KMS-11 (cell line): Measurements from ENCODE around the gene THAP2.
"Not testable (repeated sequence)": the region's sequence is repeated elsewhere in the genome, so short reads cannot be mapped to it uniquely, and the experiment has no call there.

Source experiments
- H2AFZ ChIP-seq: fragments of 200-600 bp; sonication (generic); 2 replicates; pipeline ENCODE4 v1.6.1; 2016; ENCODE audit warnings: antibody characterized with exemption, mixed run types, low read depth
- H3K27ac ChIP-seq: fragments of 200-600 bp; sonication (generic); 2 replicates; pipeline ENCODE4 v1.6.1; 2016; ENCODE audit warnings: mild to moderate bottlenecking, mixed run types
- H3K27me3 ChIP-seq: fragments of 200-600 bp; sonication (generic); 2 replicates; pipeline ENCODE4 v1.6.1; 2017; ENCODE audit warnings: mild to moderate bottlenecking, low read depth, mixed run types, moderate library complexity; ENCODE audit not compliant: insufficient read depth
- H3K36me3 ChIP-seq: fragments of 200-600 bp; sonication (generic); 2 replicates; pipeline ENCODE4 v1.6.1; 2017; ENCODE audit warnings: mild to moderate bottlenecking, mixed run types; ENCODE audit not compliant: insufficient read depth
- H3K4me1 ChIP-seq: fragments of 200-600 bp; sonication (generic); 2 replicates; pipeline ENCODE4 v1.6.1; 2016; ENCODE audit warnings: mild to moderate bottlenecking, low read depth, mixed run types; ENCODE audit not compliant: poor library complexity, severe bottlenecking
- H3K4me2 ChIP-seq: fragments of 200-600 bp; sonication (generic); 2 replicates; pipeline ENCODE4 v1.7.0; 2016; ENCODE audit warnings: mild to moderate bottlenecking, mixed run types
- H3K4me3 ChIP-seq: fragments of 200-600 bp; sonication (generic); IDR thresholded peaks from 2 replicates; pipeline ENCODE4 v1.6.1; 2017; ENCODE audit warnings: low read depth, low read length, mixed read lengths; ENCODE audit not compliant: insufficient read depth
- H3K79me2 ChIP-seq: fragments of 200-600 bp; sonication (generic); 2 replicates; pipeline ENCODE4 v1.6.1; 2016; ENCODE audit warnings: low read depth, mixed run types; ENCODE audit not compliant: insufficient read depth
- H3K9ac ChIP-seq: fragments of 200-600 bp; sonication (generic); 2 replicates; pipeline ENCODE4 v1.6.1; 2016; ENCODE audit warnings: mild to moderate bottlenecking, mixed run types
- H4K20me1 ChIP-seq: fragments of 200-600 bp; sonication (generic); 2 replicates; pipeline ENCODE4 v1.6.1; 2016; ENCODE audit warnings: mild to moderate bottlenecking, mixed run types; ENCODE audit not compliant: insufficient read depth
- TF ChIP-seq, protein P1 (sequence below): fragments of 200-600 bp; sonication (generic); conservative IDR thresholded peaks from 2 replicates; pipeline ENCODE4 v1.6.1; 2017; ENCODE audit warnings: low read depth, mild to moderate bottlenecking, antibody characterized with exemption, low read length, moderate library complexity, mixed read lengths

THAP2 gene

DNA sequence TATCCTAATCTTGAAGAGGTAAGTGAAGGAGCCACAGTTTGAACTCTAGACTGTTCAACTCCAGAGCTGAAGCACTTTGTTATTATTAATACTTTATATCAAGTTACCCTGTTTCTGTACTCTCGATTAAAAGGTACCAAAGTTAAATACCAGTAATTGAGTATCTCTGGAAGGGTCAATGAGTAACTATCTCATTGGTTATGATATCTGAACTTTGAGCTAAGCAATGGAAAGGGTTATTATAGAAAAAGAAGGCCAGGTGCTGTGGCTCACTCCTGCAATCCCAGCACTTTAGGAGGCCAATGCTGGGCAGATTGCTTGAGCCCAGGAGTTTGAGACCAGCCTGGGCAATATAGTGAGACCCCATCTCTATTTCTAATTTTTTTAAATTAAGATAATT, 31.7 kb downstream of the THAP2 start:
- Histone ChIP-seq H3K4me1 (peaks cover 41% of the 10 kb centered on the region), H2AFZ (no peak overlapping the region), H3K27ac (no peak overlapping the region), H3K9ac (no peak overlapping the region), H4K20me1 (no peaks in the 10 kb centered on the region), H3K4me2 (no peak overlapping the region), H3K36me3 (no peaks in the 10 kb centered on the region), H3K4me3 (no peak overlapping the region), H3K79me2 (no peaks in the 10 kb centered on the region), H3K27me3 (no peaks in the 10 kb centered on the region)
- TF ChIP-seq, protein P1, sequence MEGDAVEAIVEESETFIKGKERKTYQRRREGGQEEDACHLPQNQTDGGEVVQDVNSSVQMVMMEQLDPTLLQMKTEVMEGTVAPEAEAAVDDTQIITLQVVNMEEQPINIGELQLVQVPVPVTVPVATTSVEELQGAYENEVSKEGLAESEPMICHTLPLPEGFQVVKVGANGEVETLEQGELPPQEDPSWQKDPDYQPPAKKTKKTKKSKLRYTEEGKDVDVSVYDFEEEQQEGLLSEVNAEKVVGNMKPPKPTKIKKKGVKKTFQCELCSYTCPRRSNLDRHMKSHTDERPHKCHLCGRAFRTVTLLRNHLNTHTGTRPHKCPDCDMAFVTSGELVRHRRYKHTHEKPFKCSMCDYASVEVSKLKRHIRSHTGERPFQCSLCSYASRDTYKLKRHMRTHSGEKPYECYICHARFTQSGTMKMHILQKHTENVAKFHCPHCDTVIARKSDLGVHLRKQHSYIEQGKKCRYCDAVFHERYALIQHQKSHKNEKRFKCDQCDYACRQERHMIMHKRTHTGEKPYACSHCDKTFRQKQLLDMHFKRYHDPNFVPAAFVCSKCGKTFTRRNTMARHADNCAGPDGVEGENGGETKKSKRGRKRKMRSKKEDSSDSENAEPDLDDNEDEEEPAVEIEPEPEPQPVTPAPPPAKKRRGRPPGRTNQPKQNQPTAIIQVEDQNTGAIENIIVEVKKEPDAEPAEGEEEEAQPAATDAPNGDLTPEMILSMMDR, result no peak

DNA sequence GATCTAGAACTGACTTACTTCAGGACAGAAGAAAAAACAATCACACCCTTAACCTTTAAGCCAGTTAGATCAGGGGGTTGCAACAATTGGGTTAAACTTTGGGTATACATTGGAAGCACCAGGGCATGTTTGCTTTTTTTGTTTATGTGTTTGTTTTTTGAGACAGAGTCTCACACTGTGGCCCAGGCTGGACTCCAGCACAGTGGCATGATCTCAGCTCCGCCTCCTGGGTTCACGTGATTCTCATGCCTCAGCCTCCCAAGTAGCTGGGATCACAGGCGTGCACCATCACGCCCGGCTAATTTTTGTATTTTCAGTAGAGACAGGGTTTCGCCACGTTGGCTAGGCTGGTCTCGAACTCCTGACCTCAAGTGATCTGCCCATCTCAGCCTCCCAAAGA, 38.1 kb downstream of the THAP2 start:
- not testable (repeated sequence) for H3K36me3 ChIP-seq, H4K20me1 ChIP-seq, H3K4me2 ChIP-seq, H3K4me3 ChIP-seq, H3K27ac ChIP-seq, H2AFZ ChIP-seq, H3K4me1 ChIP-seq, H3K79me2 ChIP-seq, H3K9ac ChIP-seq, H3K27me3 ChIP-seq

DNA sequence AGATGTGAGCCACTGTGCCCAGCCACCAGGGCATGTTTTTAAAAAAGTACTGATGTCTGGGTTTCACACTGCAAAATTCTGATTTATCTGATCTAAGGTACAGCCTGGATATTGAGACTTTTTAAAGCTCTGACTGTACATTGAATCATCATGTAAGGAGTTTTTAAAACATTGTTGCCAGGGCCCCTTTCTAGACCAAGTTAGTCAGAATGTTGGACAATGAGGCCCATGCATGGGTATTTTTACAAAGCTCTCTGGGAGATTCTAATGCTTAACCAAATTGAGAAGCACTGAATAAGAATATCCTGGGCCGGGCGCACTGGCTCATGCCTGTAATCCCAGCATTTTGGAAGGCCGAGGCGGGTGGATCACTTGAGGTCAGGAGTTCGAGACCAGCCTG, 38.5 kb downstream of the THAP2 start:
- H3K27me3 ChIP-seq, result no peaks in the 10 kb centered on the region

DNA sequence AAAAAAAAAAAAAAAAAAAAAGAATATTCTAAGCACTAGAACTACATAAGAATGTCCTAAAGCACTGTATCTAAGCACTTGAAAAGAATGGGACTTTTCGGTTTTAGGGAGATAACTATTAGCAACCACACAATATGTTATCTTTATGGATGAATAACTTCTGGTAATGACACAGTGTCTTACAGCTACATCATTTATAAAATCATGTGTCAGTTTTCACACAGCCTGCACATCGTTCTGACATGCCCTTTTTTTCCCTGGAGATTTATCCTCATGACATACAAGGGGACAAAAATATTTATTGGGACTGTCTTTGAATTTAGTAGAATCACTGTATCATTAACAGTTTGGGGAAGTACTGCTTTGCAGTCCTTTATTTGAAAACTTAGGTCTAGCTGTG, 39.1 kb downstream of the THAP2 start:
- Histone ChIP-seq H3K27me3 (no peaks in the 10 kb centered on the region), H3K79me2 (no peaks in the 10 kb centered on the region), H3K4me1 (no peaks in the 10 kb centered on the region), H3K27ac (no peak overlapping the region), H3K4me2 (no peak overlapping the region), H3K36me3 (no peaks in the 10 kb centered on the region), H3K4me3 (no peak overlapping the region), H2AFZ (no peak overlapping the region), H4K20me1 (no peaks in the 10 kb centered on the region), H3K9ac (no peak overlapping the region)
- TF ChIP-seq, protein P1, result no peak

More for the DNA sequence above, 38.5 kb downstream of the THAP2 start:
- H3K27ac ChIP-seq, result no peak overlapping the region
- no peak overlapping the region for H3K4me2 ChIP-seq
- H2AFZ ChIP-seq, result no peak overlapping the region
- H3K79me2 ChIP-seq, result no peaks in the 10 kb centered on the region
- H3K9ac ChIP-seq, result no peak overlapping the region
- TF ChIP-seq, protein P1, result no peak
- H3K4me3 ChIP-seq, result no peak overlapping the region
- no peaks in the 10 kb centered on the region for H4K20me1 ChIP-seq
- H3K36me3 ChIP-seq, result no peaks in the 10 kb centered on the region
- no peaks in the 10 kb centered on the region for H3K4me1 ChIP-seq

DNA sequence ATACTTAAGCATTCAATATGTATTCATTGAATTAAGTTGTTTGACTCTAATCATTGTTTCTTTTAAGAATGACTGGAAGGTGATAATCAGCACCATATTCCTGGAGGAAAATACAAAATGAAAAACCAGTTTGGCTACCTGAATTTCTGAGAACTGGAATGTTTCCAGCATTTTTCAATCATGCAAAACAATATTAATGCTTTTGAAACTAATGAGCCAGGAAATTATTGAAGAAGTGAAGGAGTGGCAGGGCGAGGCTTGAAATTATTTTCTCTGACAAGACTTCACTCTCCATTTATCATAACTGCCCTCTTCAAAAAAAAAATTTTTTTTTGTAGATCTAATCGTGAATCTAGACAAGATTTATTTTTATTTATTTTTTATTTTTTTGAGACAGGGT, 40.8 kb downstream of the THAP2 start:
- Histone ChIP-seq H3K36me3 (no peaks in the 10 kb centered on the region), H3K4me2 (no peak overlapping the region), H3K27ac (no peak overlapping the region), H3K79me2 (no peaks in the 10 kb centered on the region), H3K27me3 (no peaks in the 10 kb centered on the region), H3K9ac (no peak overlapping the region), H4K20me1 (no peaks in the 10 kb centered on the region), H3K4me3 (no peak overlapping the region), H3K4me1 (no peaks in the 10 kb centered on the region), H2AFZ (no peak overlapping the region)
- TF ChIP-seq, protein P1, result no peak
